Measurements from ENCODE around the gene ATP9B. TPM values are rescaled to one million over a fixed set of nuclear protein-coding genes. Genes with fewer than 3 reads are reported as not detected.

The ATP9B gene
- total RNA-seq, 1 experiment from 2014 or later = 20.9 TPM

GRCh38 chr18:79352432-79352831 is 283.2 kb downstream of the ATP9B start:
- Histone ChIP-seq H3K4me2 (ENCODE audit: insufficient read depth, insufficient read length, low read length) (no peak overlapping the region), H3K23ac (ENCODE audit: insufficient read length, low read depth, low read length) (no peak overlapping the region), H3K56ac (ENCODE audit: insufficient read length, low read depth, low read length) (no peak overlapping the region), H2AK5ac (ENCODE audit: insufficient read length, low read length) (no peak overlapping the region), H2BK20ac (ENCODE audit: low read depth, low read length, poor library complexity, severe bottlenecking) (no peak overlapping the region), H3K4ac (ENCODE audit: low read depth, low read length) (no peak overlapping the region), H4K5ac (ENCODE audit: insufficient read length, low read depth, low read length) (no peak overlapping the region), H3K79me1 (ENCODE audit: insufficient read depth, low read depth, low read length, poor library complexity, severe bottlenecking) (no peaks in the 10 kb centered on the region), H3K18ac (ENCODE audit: insufficient read length, low read depth, low read length) (no peak overlapping the region), H3T11ph (ENCODE audit: low read length) (no peak overlapping the region), H2BK120ac (ENCODE audit: low read depth, low read length, poor library complexity, severe bottlenecking) (no peak overlapping the region), H2BK12ac (ENCODE audit: insufficient read length, low read depth, low read length) (no peak overlapping the region), H3K9ac (ENCODE audit: extremely low read depth, insufficient read length, low read length) (no peak overlapping the region), H3K14ac (ENCODE audit: insufficient read depth, low read length) (no peak overlapping the region), H4K20me1 (ENCODE audit: control insufficient read depth, insufficient read depth, insufficient read length) (no peaks in the 10 kb centered on the region), H3K27ac (ENCODE audit: insufficient read length, low read depth, low read length) (no peak overlapping the region), H2BK15ac (ENCODE audit: low read depth, low read length) (no peak overlapping the region), H3K27me3 (ENCODE audit: insufficient read depth, low read length) (no peaks in the 10 kb centered on the region), H4K91ac (ENCODE audit: insufficient read length, low read depth, low read length) (no peak overlapping the region), H2AFZ (ENCODE audit: low read length) (no peak overlapping the region), H4K8ac (replicated peaks; ENCODE audit: insufficient read length, low read depth, low read length) (no peak overlapping the region), H3K4me1 (ENCODE audit: insufficient read depth, low read length) (no peaks in the 10 kb centered on the region; the same call in 1 of the 2 replicates), H2BK5ac (ENCODE audit: insufficient read length, low read length) (no peak overlapping the region), H3K23me2 (ENCODE audit: insufficient read length, low read depth, low read length, poor library complexity, severe bottlenecking) (no peaks in the 10 kb centered on the region), H3K79me2 (ENCODE audit: insufficient read depth, low read length) (no peaks in the 10 kb centered on the region), H3K9me3 (ENCODE audit: control insufficient read depth, low read depth, low read length) (no peaks in the 10 kb centered on the region)
- Mint-ChIP-seq H3K36me3 (ENCODE audit: insufficient read depth in 1 of 3, low read depth in 3 of 3) (peaks cover 0 to 19% (median 14%) of the 10 kb centered on the region in 3 experiments; a peak in 5 of 7 replicates), H3K27me3 (ENCODE audit: low read depth) (no peaks in the 10 kb centered on the region), H3K4me3 (no peak overlapping the region), H3K9me3 (no peaks in the 10 kb centered on the region), H3K4me1 (peaks cover 3 to 6% of the 10 kb centered on the region in 2 experiments; a peak in 2 of 4 replicates), H3K27ac (no peak overlapping the region)
- DNase-seq = no peak
- TF ChIP-seq CTCF (conservative IDR thresholded peaks at IDR 0.05) = no peak
- WGBS (ENCODE audit: extremely low coverage, insufficient read length, low lambda C conversion rate) = no CpG with 5 or more reads among the region's 6 CpGs
